ENCODE results near the gene NPAS4. TPM values are rescaled to one million over a fixed set of nuclear protein-coding genes. Genes with fewer than 3 reads are reported as not detected.

NPAS4 gene
- total RNA-seq, 2 donors from 2014 or later, result not detected

DNA sequence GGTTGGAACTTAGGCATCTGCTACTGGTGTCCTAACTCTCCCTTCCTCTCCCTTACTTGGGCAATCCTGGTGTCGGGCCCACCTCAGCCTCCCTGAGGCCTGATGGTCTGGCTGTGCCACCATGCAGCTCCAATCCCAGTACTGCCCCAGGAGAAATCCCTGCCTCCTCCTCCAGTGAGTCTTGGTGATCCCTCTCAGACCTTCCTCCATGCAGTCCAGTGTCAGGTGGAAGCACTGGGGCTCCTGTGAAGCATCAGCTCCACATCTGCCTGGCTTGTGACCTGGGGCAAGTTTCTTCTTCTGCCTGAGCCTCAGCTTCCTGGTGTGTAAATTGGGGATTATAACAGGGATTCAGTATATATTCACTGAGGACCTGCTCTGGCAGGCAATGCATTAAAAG is 44.1 kb downstream of the NPAS4 start:
- Histone ChIP-seq H3K9me3 (no peaks in the 10 kb centered on the region), H3K4me1 (peaks cover 17% of the 10 kb centered on the region), H3K36me3 (replicated peaks in 1 of 2; ENCODE audit: insufficient read depth in 1 of 2, low read depth in 2 of 2) (no peaks in the 10 kb centered on the region), H3K27ac (no peak overlapping the region), H3K27me3 (no peaks in the 10 kb centered on the region), H3K4me3 (no peak overlapping the region)
- no peak for DNase-seq
- no peak for ATAC-seq
- intact Hi-C loops (cut with DNase I), result no loop called here
- TF ChIP-seq POLR2A (IDR thresholded peaks at IDR 0.05), result no peak
- TF ChIP-seq, protein P1, sequence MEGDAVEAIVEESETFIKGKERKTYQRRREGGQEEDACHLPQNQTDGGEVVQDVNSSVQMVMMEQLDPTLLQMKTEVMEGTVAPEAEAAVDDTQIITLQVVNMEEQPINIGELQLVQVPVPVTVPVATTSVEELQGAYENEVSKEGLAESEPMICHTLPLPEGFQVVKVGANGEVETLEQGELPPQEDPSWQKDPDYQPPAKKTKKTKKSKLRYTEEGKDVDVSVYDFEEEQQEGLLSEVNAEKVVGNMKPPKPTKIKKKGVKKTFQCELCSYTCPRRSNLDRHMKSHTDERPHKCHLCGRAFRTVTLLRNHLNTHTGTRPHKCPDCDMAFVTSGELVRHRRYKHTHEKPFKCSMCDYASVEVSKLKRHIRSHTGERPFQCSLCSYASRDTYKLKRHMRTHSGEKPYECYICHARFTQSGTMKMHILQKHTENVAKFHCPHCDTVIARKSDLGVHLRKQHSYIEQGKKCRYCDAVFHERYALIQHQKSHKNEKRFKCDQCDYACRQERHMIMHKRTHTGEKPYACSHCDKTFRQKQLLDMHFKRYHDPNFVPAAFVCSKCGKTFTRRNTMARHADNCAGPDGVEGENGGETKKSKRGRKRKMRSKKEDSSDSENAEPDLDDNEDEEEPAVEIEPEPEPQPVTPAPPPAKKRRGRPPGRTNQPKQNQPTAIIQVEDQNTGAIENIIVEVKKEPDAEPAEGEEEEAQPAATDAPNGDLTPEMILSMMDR (IDR thresholded peaks at IDR 0.05), result no peak
- 86 to 92% methylated on average over 1 of the region's 1 CpG for WGBS, 2 donors

GRCh38 chr11:66465373-66466224 is 44.8 kb downstream of the NPAS4 start:
- H3K4me1 ChIP-seq, result peaks cover 17% of the 10 kb centered on the region
- no peaks in the 10 kb centered on the region for H3K27me3 ChIP-seq
- no peaks in the 10 kb centered on the region for H3K36me3 ChIP-seq (replicated peaks in 1 of 2; ENCODE audit: insufficient read depth in 1 of 2, low read depth in 2 of 2)
- H3K4me3 ChIP-seq, result no peak overlapping the region
- no peaks in the 10 kb centered on the region for H3K9me3 ChIP-seq
- ATAC-seq, result no peak
- WGBS, 2 donors, result 64 to 69% methylated on average over 18 to 19 of the region's 19 CpGs
- DNase-seq, result no peak
- TF ChIP-seq, protein P1 (IDR thresholded peaks at IDR 0.05), result no peak
- no peak for TF ChIP-seq POLR2A (IDR thresholded peaks at IDR 0.05)
- peak overlapping the region; percentile 21 to 80 (median 68) for H3K27ac ChIP-seq
- intact Hi-C loops (cut with DNase I), result no loop called here

DNA sequence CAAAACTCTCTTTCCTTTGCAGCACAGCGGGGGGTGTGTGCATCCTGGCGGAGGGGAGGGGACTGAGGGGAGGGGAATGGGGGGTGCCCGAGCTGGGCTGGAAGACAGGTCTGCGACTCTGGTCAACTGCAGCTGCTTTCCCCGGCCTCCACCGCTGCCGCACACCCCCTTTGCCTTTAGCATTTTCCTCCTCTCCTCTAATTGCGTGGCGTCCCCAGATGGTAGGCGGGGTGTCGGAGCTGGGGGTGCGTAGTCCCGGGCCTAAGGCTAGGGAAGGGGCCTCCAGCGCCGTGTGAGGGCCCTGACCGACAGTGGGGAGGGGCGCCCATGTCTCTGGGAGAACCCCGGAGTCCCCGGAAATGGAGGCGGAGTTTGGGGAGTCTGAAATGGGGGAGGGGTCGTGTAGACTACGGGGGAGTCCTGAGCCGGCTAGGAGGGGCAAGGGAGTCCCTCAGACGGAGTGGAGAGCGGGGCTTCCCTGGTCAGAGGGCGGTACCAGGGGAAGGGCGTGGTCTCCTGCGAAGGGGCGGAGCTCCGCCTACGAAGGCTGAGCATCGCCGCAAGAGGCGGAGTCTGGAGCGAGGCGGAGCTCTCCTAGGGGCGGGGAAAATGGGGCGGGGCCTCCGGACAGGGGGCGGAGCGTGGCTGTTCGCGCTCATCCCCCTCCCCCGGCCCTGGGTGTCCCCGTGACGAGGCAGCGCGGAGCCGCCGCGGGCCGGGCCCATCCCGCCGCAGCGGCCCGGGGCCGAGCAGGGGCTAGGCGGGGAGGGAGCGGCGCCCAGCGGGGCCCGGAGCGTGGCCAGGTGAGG is 45.6 kb downstream of the NPAS4 start, which contains the start of gene PELI3:
Gene PELI3 (plus strand): TSS at position 681 of the 809 bp plus-strand sequence. CDS start 1,224 bp downstream, outside the sequence.
- peak within 1 kb of the TSS; percentile 41 for H3K4me3 ChIP-seq
- 1 to 4% methylated on average over 16 to 41 of the region's 63 CpGs for WGBS, 2 donors
- peaks cover 17% of the 10 kb centered on the region for H3K4me1 ChIP-seq
- ATAC-seq, result peak; percentile 95
- peak within 1 kb of the TSS; percentile 44 to 80 (median 68) for H3K27ac ChIP-seq
- no peaks in the 10 kb centered on the region for H3K9me3 ChIP-seq
- intact Hi-C loops (cut with DNase I), result no loop called here
- TF ChIP-seq POLR2A (IDR thresholded peaks at IDR 0.05), result peak in 2 of 3 donors; percentile 52 to 59
- TF ChIP-seq, protein P1 (IDR thresholded peaks at IDR 0.05), result no peak
- H3K36me3 ChIP-seq (replicated peaks in 1 of 2; ENCODE audit: insufficient read depth in 1 of 2, low read depth in 2 of 2), result no peaks in the 10 kb centered on the region
- H3K27me3 ChIP-seq, result no peaks in the 10 kb centered on the region
- peak; percentile 92 to 95 (median 95) for DNase-seq

GRCh38 chr11:66467034-66467659 is 46.3 kb downstream of the NPAS4 start:
- H3K27ac ChIP-seq, result peak overlapping the region; percentile 24 to 80 (median 62)
- 2 to 5% methylated on average over 18 to 55 of the region's 72 CpGs for WGBS, 2 donors
- peaks cover 17% of the 10 kb centered on the region for H3K4me1 ChIP-seq
- no peaks in the 10 kb centered on the region for H3K9me3 ChIP-seq
- DNase-seq, result peak; percentile 49 to 58 (median 54)
- peak overlapping the region; percentile 41 for H3K4me3 ChIP-seq
- ATAC-seq, result peak; percentile 60
- TF ChIP-seq POLR2A (IDR thresholded peaks at IDR 0.05), result no peak
- TF ChIP-seq, protein P1 (IDR thresholded peaks at IDR 0.05), result peak in 6 of 7 experiments; percentile 19 to 57 (median 34)
- intact Hi-C loops (cut with DNase I), result no loop called here
- H3K27me3 ChIP-seq, result no peaks in the 10 kb centered on the region
- H3K36me3 ChIP-seq (replicated peaks in 1 of 2; ENCODE audit: insufficient read depth in 1 of 2, low read depth in 2 of 2), result no peaks in the 10 kb centered on the region
